K562 (cell line): ENCODE results near the gene SP2. TPM values are rescaled to one million over a fixed set of nuclear protein-coding genes. Genes with fewer than 3 reads are reported as not detected.

Source experiments
- BCOR ChIP-seq: fragments of 450-650 bp; IDR thresholded peaks from 2 replicates; pipeline ENCODE4 v1.6.1; 2016
- CBX5 ChIP-seq: IDR thresholded peaks from 2 replicates; pipeline ENCODE4 v1.6.1; 2014; ENCODE audit warnings: low read depth, borderline replicate concordance
- CXXC5 ChIP-seq: fragments of 250-450 bp; sonication (Bioruptor Pico); IDR thresholded peaks from 2 replicates; pipeline ENCODE4 v1.8.0; 2022; ENCODE audit warnings: inconsistent platforms, mild to moderate bottlenecking, moderate library complexity
- ESRRB ChIP-seq: fragments of 250-450 bp; sonication (Bioruptor Pico); IDR thresholded peaks from 2 replicates; pipeline ENCODE4 v1.5.0; 2020; ENCODE audit warnings: mild to moderate bottlenecking, moderate library complexity, borderline replicate concordance
- FUS ChIP-seq: fragments of 200-400 bp; formaldehyde crosslinking; optimal IDR thresholded peaks from 2 replicates; pipeline ENCODE3; 2017; ENCODE audit warnings: low read depth, low read length
- HDAC3 ChIP-seq: fragments of 450-650 bp; IDR thresholded peaks from 2 replicates; pipeline ENCODE4 v1.6.1; 2018; ENCODE audit warnings: borderline replicate concordance, mild to moderate bottlenecking, moderate library complexity; ENCODE audit not compliant: partially characterized antibody
- L3MBTL2 ChIP-seq: fragments of 450-650 bp; IDR thresholded peaks from 2 replicates; pipeline ENCODE4 v1.6.1; 2016; ENCODE audit warnings: mild to moderate bottlenecking, moderate library complexity
- MAFF ChIP-seq: IDR thresholded peaks from 2 replicates; pipeline ENCODE4 v1.6.1; 2012; ENCODE audit warnings: low read length, improper control_type of control experiment
- PCBP2 ChIP-seq: fragments of 200-400 bp; formaldehyde crosslinking; IDR thresholded peaks from 2 replicates; pipeline ENCODE4 v1.6.1; 2018; ENCODE audit warnings: low read length, low read depth, mild to moderate bottlenecking, moderate library complexity; ENCODE audit not compliant: poor library complexity, severe bottlenecking
- PPARD ChIP-seq: fragments of 250-450 bp; sonication (Bioruptor Pico); IDR thresholded peaks from 2 replicates; pipeline ENCODE4 v1.8.0; 2022; ENCODE audit warnings: inconsistent platforms, mild to moderate bottlenecking, moderate library complexity
- TBL1XR1 ChIP-seq, 2 experiments: IDR thresholded peaks; 2 replicates each; pipeline ENCODE4 v1.6.1; 2012; ENCODE audit warnings: improper control_type of control experiment in 2 of 2, low read length in 2 of 2, mild to moderate bottlenecking in 1 of 2
- TEAD1 ChIP-seq, 2 experiments: fragments of 450-650 bp in 1 of 2; sonication (generic) in 1 of 2; formaldehyde crosslinking; IDR thresholded peaks; 2 replicates each; pipeline versions ENCODE4 v1.4.0 to v1.8.0; 2020 to 2022; ENCODE audit warnings: mild to moderate bottlenecking in 2 of 2, missing genetic modification reagents in 1 of 2
- TEAD4 ChIP-seq, 2 experiments: sonication (generic) in 1 of 2; formaldehyde crosslinking in 1 of 2; IDR thresholded peaks; 2 replicates each; pipeline versions ENCODE4 v1.6.1 to v1.8.0; 2012 to 2022; ENCODE audit warnings: borderline replicate concordance in 1 of 2, inconsistent platforms in 1 of 2, low read length in 1 of 2, mild to moderate bottlenecking in 1 of 2, missing genetic modification reagents in 1 of 2
- ZNF143 ChIP-seq: sonication (generic); formaldehyde crosslinking; IDR thresholded peaks from 2 replicates; pipeline ENCODE4 v1.9.0; 2022; ENCODE audit warnings: mild to moderate bottlenecking, missing genetic modification reagents
- ZNF174 ChIP-seq: fragments of 250-450 bp; sonication (Bioruptor Pico); IDR thresholded peaks from 2 replicates; pipeline ENCODE4 v1.4.0; 2020; ENCODE audit warnings: mild to moderate bottlenecking
- ZNF175 ChIP-seq: fragments of 200-800 bp; sonication (Bioruptor generic); IDR thresholded peaks from 2 replicates; pipeline ENCODE4 v1.6.1; 2016; ENCODE audit warnings: low read depth, mild to moderate bottlenecking, missing genetic modification characterization, missing compliant biosample characterization
- ZNF253 ChIP-seq: fragments of 250-450 bp; sonication (Bioruptor Pico); conservative IDR thresholded peaks from 2 replicates; pipeline ENCODE4 v1.6.1; 2021; ENCODE audit warnings: mild to moderate bottlenecking
- polyA plus RNA-seq, 8 experiments: library from polyadenylated mRNA; depleted of rRNA in 4 of 8; stranded (reverse) in 5 of 8; unstranded in 3 of 8; fragments of >200 nt; fragmentation: Nextera tagmentation in 2 of 8; fragmentation: Illumina TruSeq in 1 of 8; extraction: Ambion mirVana in 2 of 8; extraction: Trizol in 1 of 8; gene quantifications; 2 replicates each; pipeline versions ENCODE4 v1.2.1 to v1.2.3, GENCODE V29; 2011 to 2014; ENCODE audit warnings: inconsistent platforms in 1 of 8, missing spikeins in 1 of 8
- total RNA-seq, 7 experiments: library from RNA; depleted of rRNA in 6 of 7; stranded (reverse); fragments of >200 nt in 6 of 7; fragmentation: Illumina TruSeq in 2 of 7; extraction: Trizol in 2 of 7; gene quantifications; 2 replicates each; pipeline versions ENCODE4 v1.2.1 to v1.2.3, GENCODE V29; 2011 to 2021; ENCODE audit warnings: low replicate concordance in 1 of 7
- TF ChIP-seq, protein P1 (sequence below): fragments of 450-650 bp; IDR thresholded peaks from 2 replicates; pipeline ENCODE4 v1.6.1; 2016; ENCODE audit warnings: mild to moderate bottlenecking
- TF ChIP-seq, protein P2 (sequence below): fragments of 200-800 bp; sonication (Bioruptor generic); IDR thresholded peaks from 2 replicates; pipeline ENCODE4 v1.6.1; 2017; ENCODE audit warnings: missing genetic modification characterization, missing compliant biosample characterization
- TF ChIP-seq, protein P3 (sequence below): fragments of 250-450 bp; sonication (Bioruptor Pico); IDR thresholded peaks from 2 replicates; pipeline ENCODE4 v1.8.0; 2021; ENCODE audit warnings: mild to moderate bottlenecking, moderate library complexity
- TF ChIP-seq, protein P4 (sequence below): sonication (generic); formaldehyde crosslinking; IDR thresholded peaks from 2 replicates; pipeline ENCODE4 v1.8.0; 2022; ENCODE audit warnings: missing genetic modification reagents, mild to moderate bottlenecking, borderline replicate concordance

Gene SP2
- total and polyA plus RNA-seq, 9 of the 15 experiments (the other 6 are each of a cell fraction or from before 2014, with no cell fraction given), result 0.77 to 22.3 (median 2.3) TPM

DNA sequence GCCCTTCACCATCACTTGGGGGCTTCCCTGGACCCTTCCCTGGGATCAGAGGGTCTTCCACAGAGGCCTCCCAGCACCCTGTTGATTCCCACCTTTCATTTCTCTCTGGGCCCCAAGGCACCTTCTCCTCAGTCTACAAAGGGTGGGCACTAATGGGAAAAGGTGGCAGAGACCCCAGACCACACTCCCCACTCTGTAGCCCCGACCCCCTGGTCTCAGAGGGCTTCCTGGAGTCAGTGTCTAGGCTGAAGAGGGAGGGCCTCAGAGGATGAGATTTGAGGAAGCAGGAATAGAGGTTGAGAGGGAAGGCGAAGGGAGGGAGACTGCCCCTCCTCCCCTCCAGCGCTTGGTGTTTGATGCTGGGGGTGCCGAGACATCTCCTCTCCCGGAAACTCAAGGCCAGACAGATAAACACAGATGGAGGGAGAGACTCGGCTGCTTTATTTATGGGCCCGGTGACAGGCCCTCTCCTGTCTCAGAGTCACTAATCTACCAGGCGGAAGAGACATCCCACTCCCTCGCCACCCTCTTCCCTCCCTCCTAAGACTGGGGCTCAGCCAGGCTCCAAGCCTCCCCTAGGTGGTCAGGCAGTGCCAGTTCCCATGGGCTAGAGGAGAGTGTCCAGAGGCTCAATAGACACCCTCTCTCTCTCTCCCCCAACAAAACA is 18.5 kb upstream of the SP2 start (continued):
- TF ChIP-seq, protein P1, sequence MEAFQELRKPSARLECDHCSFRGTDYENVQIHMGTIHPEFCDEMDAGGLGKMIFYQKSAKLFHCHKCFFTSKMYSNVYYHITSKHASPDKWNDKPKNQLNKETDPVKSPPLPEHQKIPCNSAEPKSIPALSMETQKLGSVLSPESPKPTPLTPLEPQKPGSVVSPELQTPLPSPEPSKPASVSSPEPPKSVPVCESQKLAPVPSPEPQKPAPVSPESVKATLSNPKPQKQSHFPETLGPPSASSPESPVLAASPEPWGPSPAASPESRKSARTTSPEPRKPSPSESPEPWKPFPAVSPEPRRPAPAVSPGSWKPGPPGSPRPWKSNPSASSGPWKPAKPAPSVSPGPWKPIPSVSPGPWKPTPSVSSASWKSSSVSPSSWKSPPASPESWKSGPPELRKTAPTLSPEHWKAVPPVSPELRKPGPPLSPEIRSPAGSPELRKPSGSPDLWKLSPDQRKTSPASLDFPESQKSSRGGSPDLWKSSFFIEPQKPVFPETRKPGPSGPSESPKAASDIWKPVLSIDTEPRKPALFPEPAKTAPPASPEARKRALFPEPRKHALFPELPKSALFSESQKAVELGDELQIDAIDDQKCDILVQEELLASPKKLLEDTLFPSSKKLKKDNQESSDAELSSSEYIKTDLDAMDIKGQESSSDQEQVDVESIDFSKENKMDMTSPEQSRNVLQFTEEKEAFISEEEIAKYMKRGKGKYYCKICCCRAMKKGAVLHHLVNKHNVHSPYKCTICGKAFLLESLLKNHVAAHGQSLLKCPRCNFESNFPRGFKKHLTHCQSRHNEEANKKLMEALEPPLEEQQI, result no peak
- no peak for TF ChIP-seq ZNF174 (CRISPR knock-in tag)
- peak; percentile 82 for TF ChIP-seq TEAD4 (IDR thresholded peaks at IDR 0.05; ENCODE audit: low read length)
- TF ChIP-seq TEAD4 (CRISPR knock-in tag; IDR thresholded peaks at IDR 0.05; ENCODE audit: borderline replicate concordance), result no peak
- TF ChIP-seq ZNF143 (CRISPR knock-in tag), result no peak
- peak; percentile 87 to 99 for TF ChIP-seq TBL1XR1 (IDR thresholded peaks at IDR 0.05; ENCODE audit: low read length in 2 of 2)
- TF ChIP-seq ZNF175 (CRISPR knock-in tag), result peak; percentile 85
- TF ChIP-seq CXXC5, result peak; percentile 77
- no peak for TF ChIP-seq HDAC3
- no peak for TF ChIP-seq FUS
- TF ChIP-seq MAFF, result no peak
- no peak for TF ChIP-seq PCBP2
- no peak for TF ChIP-seq CBX5
- no peak for TF ChIP-seq ZNF253
- TF ChIP-seq, protein P2, sequence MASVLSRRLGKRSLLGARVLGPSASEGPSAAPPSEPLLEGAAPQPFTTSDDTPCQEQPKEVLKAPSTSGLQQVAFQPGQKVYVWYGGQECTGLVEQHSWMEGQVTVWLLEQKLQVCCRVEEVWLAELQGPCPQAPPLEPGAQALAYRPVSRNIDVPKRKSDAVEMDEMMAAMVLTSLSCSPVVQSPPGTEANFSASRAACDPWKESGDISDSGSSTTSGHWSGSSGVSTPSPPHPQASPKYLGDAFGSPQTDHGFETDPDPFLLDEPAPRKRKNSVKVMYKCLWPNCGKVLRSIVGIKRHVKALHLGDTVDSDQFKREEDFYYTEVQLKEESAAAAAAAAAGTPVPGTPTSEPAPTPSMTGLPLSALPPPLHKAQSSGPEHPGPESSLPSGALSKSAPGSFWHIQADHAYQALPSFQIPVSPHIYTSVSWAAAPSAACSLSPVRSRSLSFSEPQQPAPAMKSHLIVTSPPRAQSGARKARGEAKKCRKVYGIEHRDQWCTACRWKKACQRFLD, result peak; percentile 80
- TF ChIP-seq, protein P3, sequence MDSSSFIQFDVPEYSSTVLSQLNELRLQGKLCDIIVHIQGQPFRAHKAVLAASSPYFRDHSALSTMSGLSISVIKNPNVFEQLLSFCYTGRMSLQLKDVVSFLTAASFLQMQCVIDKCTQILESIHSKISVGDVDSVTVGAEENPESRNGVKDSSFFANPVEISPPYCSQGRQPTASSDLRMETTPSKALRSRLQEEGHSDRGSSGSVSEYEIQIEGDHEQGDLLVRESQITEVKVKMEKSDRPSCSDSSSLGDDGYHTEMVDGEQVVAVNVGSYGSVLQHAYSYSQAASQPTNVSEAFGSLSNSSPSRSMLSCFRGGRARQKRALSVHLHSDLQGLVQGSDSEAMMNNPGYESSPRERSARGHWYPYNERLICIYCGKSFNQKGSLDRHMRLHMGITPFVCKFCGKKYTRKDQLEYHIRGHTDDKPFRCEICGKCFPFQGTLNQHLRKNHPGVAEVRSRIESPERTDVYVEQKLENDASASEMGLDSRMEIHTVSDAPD (CRISPR knock-in tag), result no peak
- TF ChIP-seq, protein P4, sequence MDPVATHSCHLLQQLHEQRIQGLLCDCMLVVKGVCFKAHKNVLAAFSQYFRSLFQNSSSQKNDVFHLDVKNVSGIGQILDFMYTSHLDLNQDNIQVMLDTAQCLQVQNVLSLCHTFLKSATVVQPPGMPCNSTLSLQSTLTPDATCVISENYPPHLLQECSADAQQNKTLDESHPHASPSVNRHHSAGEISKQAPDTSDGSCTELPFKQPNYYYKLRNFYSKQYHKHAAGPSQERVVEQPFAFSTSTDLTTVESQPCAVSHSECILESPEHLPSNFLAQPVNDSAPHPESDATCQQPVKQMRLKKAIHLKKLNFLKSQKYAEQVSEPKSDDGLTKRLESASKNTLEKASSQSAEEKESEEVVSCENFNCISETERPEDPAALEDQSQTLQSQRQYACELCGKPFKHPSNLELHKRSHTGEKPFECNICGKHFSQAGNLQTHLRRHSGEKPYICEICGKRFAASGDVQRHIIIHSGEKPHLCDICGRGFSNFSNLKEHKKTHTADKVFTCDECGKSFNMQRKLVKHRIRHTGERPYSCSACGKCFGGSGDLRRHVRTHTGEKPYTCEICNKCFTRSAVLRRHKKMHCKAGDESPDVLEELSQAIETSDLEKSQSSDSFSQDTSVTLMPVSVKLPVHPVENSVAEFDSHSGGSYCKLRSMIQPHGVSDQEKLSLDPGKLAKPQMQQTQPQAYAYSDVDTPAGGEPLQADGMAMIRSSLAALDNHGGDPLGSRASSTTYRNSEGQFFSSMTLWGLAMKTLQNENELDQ (CRISPR knock-in tag), result no peak
- TF ChIP-seq ESRRB (CRISPR knock-in tag), result no peak
- 0 out of 2 replicates have a peak, but pooled peaks have one; percentile 29 for TF ChIP-seq L3MBTL2
- TF ChIP-seq PPARD (CRISPR knock-in tag), result no peak
- TF ChIP-seq BCOR, result peak; percentile 90
- TF ChIP-seq TEAD1 (CRISPR knock-in tag; IDR thresholded peaks at IDR 0.05), result peak in 1 of 2 experiments; percentile 60; a peak in 1 of 4 replicates
